DND-41 (cell line): Measurements from ENCODE around the gene TMEM63C.

Source experiments
- CTCF ChIP-seq: IDR thresholded peaks from 2 replicates; pipeline ENCODE4 v1.5.1; 2012; ENCODE audit warnings: borderline replicate concordance, low read length, moderate library complexity, mild to moderate bottlenecking; ENCODE audit not compliant: poor library complexity, severe bottlenecking; ENCODE audit errors: extremely low read depth
- EZH2 ChIP-seq: IDR thresholded peaks from 3 replicates; pipeline ENCODE4 v1.6.1; 2012; ENCODE audit warnings: borderline replicate concordance, low read depth, mild to moderate bottlenecking, moderate library complexity, low read length, inconsistent platforms; ENCODE audit not compliant: severe bottlenecking

DNA sequence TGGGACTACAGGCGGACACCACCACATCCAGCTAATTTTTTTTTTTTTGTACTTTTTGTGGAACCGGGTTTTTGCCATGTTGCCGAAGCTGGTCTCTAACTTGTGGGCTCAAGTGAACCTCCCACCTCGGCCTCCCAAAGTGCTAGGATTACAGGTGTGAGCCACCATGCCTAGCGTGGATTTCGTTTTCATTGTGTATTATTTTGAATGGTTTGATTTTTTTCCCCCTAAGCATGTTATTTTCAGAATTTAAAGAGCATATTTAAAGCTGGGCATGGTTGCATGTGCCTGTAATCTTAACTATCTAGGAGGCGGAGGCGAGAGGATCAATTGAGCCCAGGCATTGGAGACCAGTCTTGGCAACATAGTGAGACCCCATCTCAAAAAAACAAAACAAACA lies 13.1 kb downstream of the TMEM63C start:
- TF ChIP-seq CTCF = no peak
- no peak for TF ChIP-seq EZH2
